GM12878 (cell line): ENCODE measurements around the gene ITPRIPL2. TPM values are rescaled to one million over a fixed set of nuclear protein-coding genes. Genes with fewer than 3 reads are reported as not detected.

Experiments
- ATAC-seq: fragments of 200-7000 bp; cut with Tn5 transposase; 3 replicates; pipeline ENCODE4 v1.9.1; 2020; ENCODE audit warnings: mild to moderate bottlenecking, moderate library complexity
- BruUV-seq: library from RNA; stranded (reverse); fragments of 400-500 nt; replicated peaks from 2 replicates; lab custom pipeline; 2021; lab: Mats Ljungman, UMichigan
- CTCF ChIA-PET: fragments of 300-600 bp; sonication (Branson Sonifier 250); formaldehyde crosslinking; extraction: SDS; loops from one replicate; lab custom pipeline; 2021; ENCODE audit warnings: inconsistent platforms; lab: Yijun Ruan, JAX
- POLR2A ChIA-PET: fragments of 350-600 bp; formaldehyde crosslinking; extraction: SDS; loops from one replicate; lab custom pipeline; 2021; ENCODE audit warnings: inconsistent platforms; lab: Charles Lee
- RAD21 ChIA-PET: fragments of 300-600 bp; sonication (Branson Sonifier 250); formaldehyde crosslinking; loops from one replicate; lab custom pipeline; 2023; ENCODE audit warnings: antibody characterized with exemption; ENCODE audit not compliant: unreplicated experiment; lab: Charles Lee
- SMC1A ChIA-PET: fragments of 300-600 bp; sonication (Branson Sonifier 250); formaldehyde crosslinking; loops from one replicate; lab custom pipeline; 2023; ENCODE audit not compliant: unreplicated experiment, uncharacterized antibody; lab: Charles Lee
- DNase-seq: peaks from one replicate; pipeline ENCODE4 v3.0.0-alpha.2; 2011; ENCODE audit warnings: low read depth, low spot score
- FAIRE-seq: peaks from 3 replicates; lab custom pipeline; 2011; peaks lifted over from hg19 to GRCh38; lab: Jason Lieb, UNC
- H2AFZ ChIP-seq: 2 replicates; pipeline ENCODE4 v1.6.0; 2011; ENCODE audit warnings: low read depth, low read length, control low read depth; ENCODE audit not compliant: control insufficient read depth
- H3K27ac ChIP-seq: 2 replicates; pipeline ENCODE4 v1.5.1; 2011; ENCODE audit warnings: control low read depth; ENCODE audit not compliant: control insufficient read depth, insufficient read depth
- H3K27me3 ChIP-seq, 2 experiments: replicated peaks in 1 of 2; 2 replicates each; pipeline versions ENCODE4 v1.6.0 to v1.6.1; 2011; ENCODE audit warnings: low read length in 1 of 2; ENCODE audit not compliant: control insufficient read depth in 2 of 2, insufficient read depth in 2 of 2
- H3K36me3 ChIP-seq, 2 experiments: 2 replicates each; pipeline ENCODE4 v1.5.1; 2011; ENCODE audit warnings: low read length in 1 of 2; ENCODE audit not compliant: control insufficient read depth in 2 of 2, insufficient read depth in 2 of 2
- H3K4me1 ChIP-seq: 2 replicates; pipeline ENCODE4 v1.6.1; 2011; ENCODE audit warnings: mild to moderate bottlenecking, low read length, moderate library complexity, mixed read lengths; ENCODE audit not compliant: control insufficient read depth, insufficient read depth
- H3K4me2 ChIP-seq: 2 replicates; pipeline ENCODE4 v1.6.0; 2011; ENCODE audit warnings: control low read depth; ENCODE audit not compliant: control insufficient read depth, insufficient read depth
- H3K4me3 ChIP-seq: fragments of 200-600 bp; sonication (generic); 2 replicates; pipeline ENCODE4 v1.5.1; 2016
- H3K79me2 ChIP-seq: 2 replicates; pipeline ENCODE4 v1.6.0; 2011; ENCODE audit warnings: low read length; ENCODE audit not compliant: control insufficient read depth, insufficient read depth
- H3K9ac ChIP-seq: 2 replicates; pipeline ENCODE4 v1.8.0; 2011; ENCODE audit warnings: low read length, control low read depth, mixed read lengths; ENCODE audit not compliant: control insufficient read depth, insufficient read depth
- H3K9me3 ChIP-seq: replicated peaks from 3 replicates; pipeline ENCODE4 v1.5.1; 2011; ENCODE audit warnings: mild to moderate bottlenecking, low read length; ENCODE audit not compliant: control insufficient read depth, insufficient read depth
- H4K20me1 ChIP-seq: 2 replicates; pipeline ENCODE4 v1.6.0; 2011; ENCODE audit not compliant: control insufficient read depth, insufficient read depth
- CHD2 ChIP-seq: IDR thresholded peaks from 2 replicates; pipeline ENCODE4 v1.6.1; 2011; ENCODE audit warnings: low read depth, low read length, improper control_type of control experiment, borderline replicate concordance
- DPF2 ChIP-seq: fragments of 450-650 bp; IDR thresholded peaks from 2 replicates; pipeline ENCODE4 v1.6.1; 2017; ENCODE audit warnings: mild to moderate bottlenecking
- EED ChIP-seq: sonication (generic); IDR thresholded peaks from 2 replicates; pipeline ENCODE4 v1.6.1; 2016; ENCODE audit warnings: antibody characterized with exemption, low read depth
- HCFC1 ChIP-seq: fragments of 150-350 bp; IDR thresholded peaks from 2 replicates; pipeline ENCODE4 v1.6.1; 2014; ENCODE audit warnings: low read length
- PML ChIP-seq: IDR thresholded peaks from 2 replicates; pipeline ENCODE4 v1.6.1; 2012; ENCODE audit warnings: low read length, inconsistent platforms
- RCOR1 ChIP-seq: conservative IDR thresholded peaks from 2 replicates; pipeline ENCODE4 v1.6.1; 2012; ENCODE audit warnings: low read depth, low read length, improper control_type of control experiment
- RUNX3 ChIP-seq: IDR thresholded peaks from 2 replicates; pipeline ENCODE4 v1.6.1; 2012; ENCODE audit warnings: low read length, inconsistent platforms
- TAF1 ChIP-seq: IDR thresholded peaks from 2 replicates; pipeline ENCODE4 v1.6.1; 2011; ENCODE audit warnings: mild to moderate bottlenecking, low read depth, low read length, borderline replicate concordance
- TCF3 ChIP-seq: IDR thresholded peaks from 2 replicates; pipeline ENCODE4 v1.6.1; 2012; ENCODE audit warnings: low read depth, mild to moderate bottlenecking, low read length, borderline replicate concordance; ENCODE audit not compliant: insufficient read depth
- WGBS: methylation state at CpG from one replicate; pipeline ENCODE4 v1.1.6; 2016; ENCODE audit warnings: low lambda C conversion rate; ENCODE audit not compliant: insufficient replicate concordance, insufficient coverage; ENCODE audit errors: missing lambda C conversion rate; 5-methylcytosine and 5-hydroxymethylcytosine counted together
- in situ Hi-C: fragments of 300-500 bp; cut with MboI; formaldehyde crosslinking; loops from 9 replicates; pipeline ENCODE4 v1.14.3; 2018; ENCODE audit warnings: mixed read lengths
- intact Hi-C: fragments of 100-400 bp; cut with micrococcal nuclease; formaldehyde crosslinking; loops from one replicate; pipeline ENCODE4 v1.14.2; 2022; ENCODE audit not compliant: unreplicated experiment
- polyA plus RNA-seq, 11 experiments: library from polyadenylated mRNA; depleted of rRNA in 4 of 11; unstranded in 6 of 11; stranded (reverse) in 5 of 11; fragments of >200 nt; fragmentation: Nextera tagmentation in 4 of 11; fragmentation: Illumina TruSeq in 1 of 11; extraction: Ambion mirVana in 4 of 11; extraction: Trizol in 1 of 11; gene quantifications; 1 replicate in 1 of 11; 2 replicates in 10 of 11; pipeline versions ENCODE4 v1.2.1 to v1.2.3, GENCODE V29; 2011 to 2016; ENCODE audit warnings: inconsistent platforms in 2 of 11, missing spikeins in 2 of 11, low read depth in 1 of 11
- total RNA-seq, 4 experiments: library from RNA; depleted of rRNA in 3 of 4; stranded (reverse); fragments of >200 nt in 3 of 4; fragmentation: Illumina TruSeq in 1 of 4; extraction: Trizol in 1 of 4; gene quantifications; 2 replicates each; pipeline versions ENCODE4 v1.2.1 to v1.2.3, GENCODE V29; 2013 to 2021
- TF ChIP-seq, protein P1 (sequence below): IDR thresholded peaks from 2 replicates; pipeline ENCODE4 v1.6.1; 2012; ENCODE audit warnings: mild to moderate bottlenecking, low read depth, low read length
- TF ChIP-seq, protein P2 (sequence below): fragments of 450-650 bp; IDR thresholded peaks from 2 replicates; pipeline ENCODE4 v1.6.1; 2017; ENCODE audit warnings: mild to moderate bottlenecking, moderate library complexity
- TF ChIP-seq, protein P3 (sequence below): IDR thresholded peaks from 2 replicates; pipeline ENCODE4 v1.6.1; 2012; ENCODE audit warnings: low read depth, low read length, improper control_type of control experiment
- TF ChIP-seq, protein P4 (sequence below): fragments of 450-650 bp; formaldehyde crosslinking; IDR thresholded peaks from 2 replicates; pipeline ENCODE4 v1.4.0; 2022; ENCODE audit warnings: mild to moderate bottlenecking, moderate library complexity

The ITPRIPL2 gene
- total and polyA plus RNA-seq, 10 of the 15 experiments (the other 5 are each of a cell fraction or from before 2014, with no cell fraction given) = 0.48 to 14.3 (median 3.5) TPM

DNA sequence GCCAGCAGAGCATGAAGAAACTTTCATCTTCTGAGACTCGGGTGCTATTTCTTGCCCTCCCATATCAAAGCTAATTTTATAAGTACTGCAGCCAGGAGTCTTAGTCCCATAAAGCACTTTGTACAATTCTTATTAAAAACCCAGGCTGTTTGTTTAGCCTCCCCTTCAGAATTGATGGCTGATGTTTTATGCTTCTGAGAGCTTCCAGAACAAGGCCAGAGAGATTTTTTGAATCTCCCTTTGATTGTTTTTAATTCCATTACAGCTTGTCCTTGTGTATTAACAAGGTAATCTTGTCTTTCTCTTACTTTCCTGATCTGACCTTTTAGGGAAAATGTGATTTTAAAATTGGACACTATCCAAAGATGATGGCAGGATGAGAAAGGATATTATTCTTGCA is 30.1 kb upstream of the ITPRIPL2 start:
- in situ Hi-C loops = no loop called here
- ChIA-PET SMC1A (interaction anchor here (4.2 kb wide), 1 partner anchor 95 kb away, joined by 59 read pairs; no protein-coding TSS in a partner anchor), CTCF (interaction anchor here (1.2 to 5.6 kb wide), 4 partner anchors 84 to 472 kb away, joined by 3 to 80 read pairs (median 13); partner anchors contain the start of gene VPS35L), POLR2A (no interaction called here), RAD21 (interaction anchor here (4.1 kb wide), 1 partner anchor 95 kb away, joined by 35 read pairs; no protein-coding TSS in a partner anchor)
- H4K20me1 ChIP-seq = no peaks in the 10 kb centered on the region
- no peak for ATAC-seq
- no peaks in the 10 kb centered on the region for H3K79me2 ChIP-seq
- no TSS peak for BruUV-seq
- intact Hi-C loops = no loop called here
- no peak overlapping the region for H3K4me3 ChIP-seq
- H3K4me2 ChIP-seq = no peak overlapping the region
- no peaks in the 10 kb centered on the region for H3K36me3 ChIP-seq
- no peak overlapping the region for H3K27ac ChIP-seq
- no peak overlapping the region for H3K9ac ChIP-seq
- H2AFZ ChIP-seq = no peak overlapping the region
- FAIRE-seq = no peak
- no peaks in the 10 kb centered on the region for H3K9me3 ChIP-seq
- H3K27me3 ChIP-seq = no peaks in the 10 kb centered on the region
- 0% methylated on average over 1 of the region's 1 CpG for WGBS
- peaks cover 3% of the 10 kb centered on the region; the same call in 1 of the 2 replicates for H3K4me1 ChIP-seq
- no peak for DNase-seq
- TF ChIP-seq, protein P1, sequence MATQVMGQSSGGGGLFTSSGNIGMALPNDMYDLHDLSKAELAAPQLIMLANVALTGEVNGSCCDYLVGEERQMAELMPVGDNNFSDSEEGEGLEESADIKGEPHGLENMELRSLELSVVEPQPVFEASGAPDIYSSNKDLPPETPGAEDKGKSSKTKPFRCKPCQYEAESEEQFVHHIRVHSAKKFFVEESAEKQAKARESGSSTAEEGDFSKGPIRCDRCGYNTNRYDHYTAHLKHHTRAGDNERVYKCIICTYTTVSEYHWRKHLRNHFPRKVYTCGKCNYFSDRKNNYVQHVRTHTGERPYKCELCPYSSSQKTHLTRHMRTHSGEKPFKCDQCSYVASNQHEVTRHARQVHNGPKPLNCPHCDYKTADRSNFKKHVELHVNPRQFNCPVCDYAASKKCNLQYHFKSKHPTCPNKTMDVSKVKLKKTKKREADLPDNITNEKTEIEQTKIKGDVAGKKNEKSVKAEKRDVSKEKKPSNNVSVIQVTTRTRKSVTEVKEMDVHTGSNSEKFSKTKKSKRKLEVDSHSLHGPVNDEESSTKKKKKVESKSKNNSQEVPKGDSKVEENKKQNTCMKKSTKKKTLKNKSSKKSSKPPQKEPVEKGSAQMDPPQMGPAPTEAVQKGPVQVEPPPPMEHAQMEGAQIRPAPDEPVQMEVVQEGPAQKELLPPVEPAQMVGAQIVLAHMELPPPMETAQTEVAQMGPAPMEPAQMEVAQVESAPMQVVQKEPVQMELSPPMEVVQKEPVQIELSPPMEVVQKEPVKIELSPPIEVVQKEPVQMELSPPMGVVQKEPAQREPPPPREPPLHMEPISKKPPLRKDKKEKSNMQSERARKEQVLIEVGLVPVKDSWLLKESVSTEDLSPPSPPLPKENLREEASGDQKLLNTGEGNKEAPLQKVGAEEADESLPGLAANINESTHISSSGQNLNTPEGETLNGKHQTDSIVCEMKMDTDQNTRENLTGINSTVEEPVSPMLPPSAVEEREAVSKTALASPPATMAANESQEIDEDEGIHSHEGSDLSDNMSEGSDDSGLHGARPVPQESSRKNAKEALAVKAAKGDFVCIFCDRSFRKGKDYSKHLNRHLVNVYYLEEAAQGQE = no peak
- TF ChIP-seq PML (no peak), CHD2 (no peak), RCOR1 (no peak), TAF1 (no peak), RUNX3 (no peak), DPF2 (no peak), HCFC1 (no peak), TCF3 (no peak), EED (no peak)
- TF ChIP-seq, protein P2, sequence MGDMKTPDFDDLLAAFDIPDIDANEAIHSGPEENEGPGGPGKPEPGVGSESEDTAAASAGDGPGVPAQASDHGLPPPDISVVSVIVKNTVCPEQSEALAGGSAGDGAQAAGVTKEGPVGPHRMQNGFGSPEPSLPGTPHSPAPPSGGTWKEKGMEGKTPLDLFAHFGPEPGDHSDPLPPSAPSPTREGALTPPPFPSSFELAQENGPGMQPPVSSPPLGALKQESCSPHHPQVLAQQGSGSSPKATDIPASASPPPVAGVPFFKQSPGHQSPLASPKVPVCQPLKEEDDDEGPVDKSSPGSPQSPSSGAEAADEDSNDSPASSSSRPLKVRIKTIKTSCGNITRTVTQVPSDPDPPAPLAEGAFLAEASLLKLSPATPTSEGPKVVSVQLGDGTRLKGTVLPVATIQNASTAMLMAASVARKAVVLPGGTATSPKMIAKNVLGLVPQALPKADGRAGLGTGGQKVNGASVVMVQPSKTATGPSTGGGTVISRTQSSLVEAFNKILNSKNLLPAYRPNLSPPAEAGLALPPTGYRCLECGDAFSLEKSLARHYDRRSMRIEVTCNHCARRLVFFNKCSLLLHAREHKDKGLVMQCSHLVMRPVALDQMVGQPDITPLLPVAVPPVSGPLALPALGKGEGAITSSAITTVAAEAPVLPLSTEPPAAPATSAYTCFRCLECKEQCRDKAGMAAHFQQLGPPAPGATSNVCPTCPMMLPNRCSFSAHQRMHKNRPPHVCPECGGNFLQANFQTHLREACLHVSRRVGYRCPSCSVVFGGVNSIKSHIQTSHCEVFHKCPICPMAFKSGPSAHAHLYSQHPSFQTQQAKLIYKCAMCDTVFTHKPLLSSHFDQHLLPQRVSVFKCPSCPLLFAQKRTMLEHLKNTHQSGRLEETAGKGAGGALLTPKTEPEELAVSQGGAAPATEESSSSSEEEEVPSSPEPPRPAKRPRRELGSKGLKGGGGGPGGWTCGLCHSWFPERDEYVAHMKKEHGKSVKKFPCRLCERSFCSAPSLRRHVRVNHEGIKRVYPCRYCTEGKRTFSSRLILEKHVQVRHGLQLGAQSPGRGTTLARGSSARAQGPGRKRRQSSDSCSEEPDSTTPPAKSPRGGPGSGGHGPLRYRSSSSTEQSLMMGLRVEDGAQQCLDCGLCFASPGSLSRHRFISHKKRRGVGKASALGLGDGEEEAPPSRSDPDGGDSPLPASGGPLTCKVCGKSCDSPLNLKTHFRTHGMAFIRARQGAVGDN = no peak
- TF ChIP-seq, protein P3, sequence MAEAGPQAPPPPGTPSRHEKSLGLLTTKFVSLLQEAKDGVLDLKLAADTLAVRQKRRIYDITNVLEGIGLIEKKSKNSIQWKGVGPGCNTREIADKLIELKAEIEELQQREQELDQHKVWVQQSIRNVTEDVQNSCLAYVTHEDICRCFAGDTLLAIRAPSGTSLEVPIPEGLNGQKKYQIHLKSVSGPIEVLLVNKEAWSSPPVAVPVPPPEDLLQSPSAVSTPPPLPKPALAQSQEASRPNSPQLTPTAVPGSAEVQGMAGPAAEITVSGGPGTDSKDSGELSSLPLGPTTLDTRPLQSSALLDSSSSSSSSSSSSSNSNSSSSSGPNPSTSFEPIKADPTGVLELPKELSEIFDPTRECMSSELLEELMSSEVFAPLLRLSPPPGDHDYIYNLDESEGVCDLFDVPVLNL = no peak
- TF ChIP-seq, protein P4, sequence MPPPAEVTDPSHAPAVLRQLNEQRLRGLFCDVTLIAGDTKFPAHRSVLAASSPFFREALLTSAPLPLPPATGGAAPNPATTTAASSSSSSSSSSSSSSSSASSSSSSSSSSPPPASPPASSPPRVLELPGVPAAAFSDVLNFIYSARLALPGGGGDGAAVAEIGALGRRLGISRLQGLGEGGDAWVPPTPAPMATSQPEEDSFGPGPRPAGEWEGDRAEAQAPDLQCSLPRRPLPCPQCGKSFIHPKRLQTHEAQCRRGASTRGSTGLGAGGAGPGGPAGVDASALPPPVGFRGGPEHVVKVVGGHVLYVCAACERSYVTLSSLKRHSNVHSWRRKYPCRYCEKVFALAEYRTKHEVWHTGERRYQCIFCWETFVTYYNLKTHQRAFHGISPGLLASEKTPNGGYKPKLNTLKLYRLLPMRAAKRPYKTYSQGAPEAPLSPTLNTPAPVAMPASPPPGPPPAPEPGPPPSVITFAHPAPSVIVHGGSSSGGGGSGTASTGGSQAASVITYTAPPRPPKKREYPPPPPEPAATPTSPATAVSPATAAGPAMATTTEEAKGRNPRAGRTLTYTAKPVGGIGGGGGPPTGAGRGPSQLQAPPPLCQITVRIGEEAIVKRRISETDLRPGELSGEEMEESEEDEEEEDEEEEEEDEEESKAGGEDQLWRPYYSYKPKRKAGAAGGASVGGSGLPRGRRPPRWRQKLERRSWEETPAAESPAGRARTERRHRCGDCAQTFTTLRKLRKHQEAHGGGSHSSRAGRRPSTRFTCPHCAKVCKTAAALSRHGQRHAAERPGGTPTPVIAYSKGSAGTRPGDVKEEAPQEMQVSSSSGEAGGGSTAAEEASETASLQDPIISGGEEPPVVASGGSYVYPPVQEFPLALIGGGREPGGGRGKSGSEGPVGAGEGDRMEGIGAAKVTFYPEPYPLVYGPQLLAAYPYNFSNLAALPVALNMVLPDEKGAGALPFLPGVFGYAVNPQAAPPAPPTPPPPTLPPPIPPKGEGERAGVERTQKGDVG (CRISPR knock-in tag) = no peak
